NK-92 treated with Interleukin-12 subunit alpha and Interleukin-12 subunit beta, amount 100 ng/mL, for 24 hours (cell line): ENCODE measurements around the gene FEN1.

ENCODE experiments used
- DNase-seq: peaks from one replicate; lab custom pipeline; 2025; lab: John Stamatoyannopoulos, UW

FEN1 gene

GRCh38 chr11:61775106-61775505 is 17.6 kb upstream of the FEN1 start:
- no peak for DNase-seq

- peak; percentile 33 for DNase-seq
These were observed 16.8 kb upstream of the FEN1 start for GRCh38 chr11:61775606-61776554.

- DNase-seq: peak; percentile 61
These were observed 16.1 kb upstream of the FEN1 start for GRCh38 chr11:61776561-61777075.

- DNase-seq: no peak
These were observed 15.2 kb upstream of the FEN1 start for GRCh38 chr11:61777234-61778090.

- DNase-seq: no peak
These were observed 14.3 kb upstream of the FEN1 start for GRCh38 chr11:61778357-61778886.

- DNase-seq: no peak
These were observed 13.6 kb upstream of the FEN1 start for GRCh38 chr11:61778920-61779650.

GRCh38 chr11:61779666-61780525 is 12.8 kb upstream of the FEN1 start:
- DNase-seq: no peak

- no peak for DNase-seq
These were observed 12.0 kb upstream of the FEN1 start for GRCh38 chr11:61780581-61781162.

- DNase-seq: no peak
These were observed 11.1 kb upstream of the FEN1 start for GRCh38 chr11:61781585-61781984.

- no peak for DNase-seq
These were observed 10.4 kb upstream of the FEN1 start for GRCh38 chr11:61782299-61782698.

GRCh38 chr11:61782841-61783240 is 9.9 kb upstream of the FEN1 start:
- no peak for DNase-seq

GRCh38 chr11:61783717-61784505 is 8.8 kb upstream of the FEN1 start:
- no peak for DNase-seq

- DNase-seq: no peak
These were observed 8.3 kb upstream of the FEN1 start for GRCh38 chr11:61784506-61784805.

GRCh38 chr11:61785837-61786402 is 6.8 kb upstream of the FEN1 start:
- DNase-seq: no peak

- DNase-seq: no peak
These were observed 4.7 kb upstream of the FEN1 start for GRCh38 chr11:61787928-61788491.

GRCh38 chr11:61791737-61792309 is 888 bp upstream of the FEN1 start:
- DNase-seq: no peak

GRCh38 chr11:61793083-61793828 is 545 bp downstream of the FEN1 start:
- no peak for DNase-seq

GRCh38 chr11:61793829-61794204 is 1.1 kb downstream of the FEN1 start:
- no peak for DNase-seq
